ENCODE measurements around the gene PPP2R2B.

PPP2R2B gene

GRCh38 chr5:146878476-146879172 lies at the start of gene PPP2R2B:
PPP2R2B (minus strand) TSS chr5:146878757.
- H3K36me3 ChIP-seq (ENCODE audit: control insufficient read depth, insufficient read depth, low read length): no peaks in the 10 kb centered on the region
- no peaks in the 10 kb centered on the region for H3K9me3 ChIP-seq (ENCODE audit: control insufficient read depth, low read length)
- no peak within 1 kb of the TSS for H3K9ac ChIP-seq (ENCODE audit: low read length)
- peaks cover 24% of the 10 kb centered on the region for H3K27me3 ChIP-seq (ENCODE audit: control insufficient read depth, insufficient read depth, low read length)
- H3K4me3 ChIP-seq (ENCODE audit: low read length): no peak within 1 kb of the TSS
- H3K4me1 ChIP-seq (ENCODE audit: control insufficient read depth, insufficient read depth, low read length): peaks cover 4% of the 10 kb centered on the region

- no peaks in the 10 kb centered on the region for H3K4me1 ChIP-seq (ENCODE audit: control insufficient read depth, insufficient read depth, low read length)
- H3K9me3 ChIP-seq (ENCODE audit: control insufficient read depth, low read length): no peaks in the 10 kb centered on the region
- H3K4me3 ChIP-seq (ENCODE audit: low read length): no peak overlapping the region
- H3K27me3 ChIP-seq (ENCODE audit: control insufficient read depth, insufficient read depth, low read length): peaks cover 4% of the 10 kb centered on the region
- H3K9ac ChIP-seq (ENCODE audit: low read length): no peak overlapping the region
- no peaks in the 10 kb centered on the region for H3K36me3 ChIP-seq (ENCODE audit: control insufficient read depth, insufficient read depth, low read length)
Observed at GRCh38 chr5:146924132-146924531, 45.6 kb upstream of the PPP2R2B start.

- H3K27me3 ChIP-seq (ENCODE audit: control insufficient read depth, insufficient read depth, low read length): peaks cover 4% of the 10 kb centered on the region
Observed at GRCh38 chr5:146921225-146921624, 42.7 kb upstream of the PPP2R2B start.

GRCh38 chr5:146920351-146920881 lies 41.9 kb upstream of the PPP2R2B start:
- H3K36me3 ChIP-seq (ENCODE audit: control insufficient read depth, insufficient read depth, low read length): no peaks in the 10 kb centered on the region
- H3K9ac ChIP-seq (ENCODE audit: low read length): no peak overlapping the region
- H3K9me3 ChIP-seq (ENCODE audit: control insufficient read depth, low read length): no peaks in the 10 kb centered on the region
- H3K27me3 ChIP-seq (ENCODE audit: control insufficient read depth, insufficient read depth, low read length): peaks cover 4% of the 10 kb centered on the region
- no peaks in the 10 kb centered on the region for H3K4me1 ChIP-seq (ENCODE audit: control insufficient read depth, insufficient read depth, low read length)
- no peak overlapping the region for H3K4me3 ChIP-seq (ENCODE audit: low read length)

More at GRCh38 chr5:146921225-146921624, 42.7 kb upstream of the PPP2R2B start:
- Histone ChIP-seq H3K4me3 (ENCODE audit: low read length) (no peak overlapping the region), H3K36me3 (ENCODE audit: control insufficient read depth, insufficient read depth, low read length) (no peaks in the 10 kb centered on the region), H3K9ac (ENCODE audit: low read length) (no peak overlapping the region), H3K9me3 (ENCODE audit: control insufficient read depth, low read length) (no peaks in the 10 kb centered on the region), H3K4me1 (ENCODE audit: control insufficient read depth, insufficient read depth, low read length) (no peaks in the 10 kb centered on the region)

GRCh38 chr5:146919304-146919703 lies 40.7 kb upstream of the PPP2R2B start:
- Histone ChIP-seq H3K4me1 (ENCODE audit: control insufficient read depth, insufficient read depth, low read length) (no peaks in the 10 kb centered on the region), H3K27me3 (ENCODE audit: control insufficient read depth, insufficient read depth, low read length) (peaks cover 4% of the 10 kb centered on the region), H3K4me3 (ENCODE audit: low read length) (no peak overlapping the region), H3K9me3 (ENCODE audit: control insufficient read depth, low read length) (no peaks in the 10 kb centered on the region), H3K9ac (ENCODE audit: low read length) (no peak overlapping the region), H3K36me3 (ENCODE audit: control insufficient read depth, insufficient read depth, low read length) (no peaks in the 10 kb centered on the region)

GRCh38 chr5:146917931-146918330 lies 39.4 kb upstream of the PPP2R2B start:
- H3K4me1 ChIP-seq (ENCODE audit: control insufficient read depth, insufficient read depth, low read length): no peaks in the 10 kb centered on the region
- no peaks in the 10 kb centered on the region for H3K36me3 ChIP-seq (ENCODE audit: control insufficient read depth, insufficient read depth, low read length)
- H3K4me3 ChIP-seq (ENCODE audit: low read length): no peak overlapping the region
- no peaks in the 10 kb centered on the region for H3K9me3 ChIP-seq (ENCODE audit: control insufficient read depth, low read length)
- H3K27me3 ChIP-seq (ENCODE audit: control insufficient read depth, insufficient read depth, low read length): peaks cover 4% of the 10 kb centered on the region
- H3K9ac ChIP-seq (ENCODE audit: low read length): no peak overlapping the region

GRCh38 chr5:146912874-146913273 lies 34.3 kb upstream of the PPP2R2B start:
- Histone ChIP-seq H3K4me3 (ENCODE audit: low read length) (no peak overlapping the region), H3K9ac (ENCODE audit: low read length) (no peak overlapping the region), H3K4me1 (ENCODE audit: control insufficient read depth, insufficient read depth, low read length) (no peaks in the 10 kb centered on the region)

GRCh38 chr5:146910239-146910638 lies 31.7 kb upstream of the PPP2R2B start:
- Histone ChIP-seq H3K9ac (ENCODE audit: low read length) (no peak overlapping the region), H3K4me1 (ENCODE audit: control insufficient read depth, insufficient read depth, low read length) (no peaks in the 10 kb centered on the region), H3K9me3 (ENCODE audit: control insufficient read depth, low read length) (no peaks in the 10 kb centered on the region), H3K4me3 (ENCODE audit: low read length) (no peak overlapping the region), H3K27me3 (ENCODE audit: control insufficient read depth, insufficient read depth, low read length) (no peaks in the 10 kb centered on the region), H3K36me3 (ENCODE audit: control insufficient read depth, insufficient read depth, low read length) (no peaks in the 10 kb centered on the region)

More at GRCh38 chr5:146912874-146913273, 34.3 kb upstream of the PPP2R2B start:
- Histone ChIP-seq H3K36me3 (ENCODE audit: control insufficient read depth, insufficient read depth, low read length) (no peaks in the 10 kb centered on the region), H3K9me3 (ENCODE audit: control insufficient read depth, low read length) (no peaks in the 10 kb centered on the region), H3K27me3 (ENCODE audit: control insufficient read depth, insufficient read depth, low read length) (no peaks in the 10 kb centered on the region)

GRCh38 chr5:146909255-146910068 lies 30.9 kb upstream of the PPP2R2B start:
- Histone ChIP-seq H3K27me3 (ENCODE audit: control insufficient read depth, insufficient read depth, low read length) (no peaks in the 10 kb centered on the region), H3K36me3 (ENCODE audit: control insufficient read depth, insufficient read depth, low read length) (no peaks in the 10 kb centered on the region), H3K4me3 (ENCODE audit: low read length) (no peak overlapping the region), H3K4me1 (ENCODE audit: control insufficient read depth, insufficient read depth, low read length) (no peaks in the 10 kb centered on the region), H3K9me3 (ENCODE audit: control insufficient read depth, low read length) (no peaks in the 10 kb centered on the region), H3K9ac (ENCODE audit: low read length) (no peak overlapping the region)

GRCh38 chr5:146906803-146907202 lies 28.2 kb upstream of the PPP2R2B start:
- no peak overlapping the region for H3K9ac ChIP-seq (ENCODE audit: low read length)
- H3K9me3 ChIP-seq (ENCODE audit: control insufficient read depth, low read length): no peaks in the 10 kb centered on the region
- H3K4me3 ChIP-seq (ENCODE audit: low read length): no peak overlapping the region
- H3K36me3 ChIP-seq (ENCODE audit: control insufficient read depth, insufficient read depth, low read length): no peaks in the 10 kb centered on the region
- no peaks in the 10 kb centered on the region for H3K27me3 ChIP-seq (ENCODE audit: control insufficient read depth, insufficient read depth, low read length)
- H3K4me1 ChIP-seq (ENCODE audit: control insufficient read depth, insufficient read depth, low read length): no peaks in the 10 kb centered on the region

- Histone ChIP-seq H3K9me3 (ENCODE audit: control insufficient read depth, low read length) (no peaks in the 10 kb centered on the region), H3K4me3 (ENCODE audit: low read length) (no peak overlapping the region), H3K9ac (ENCODE audit: low read length) (no peak overlapping the region), H3K4me1 (ENCODE audit: control insufficient read depth, insufficient read depth, low read length) (no peaks in the 10 kb centered on the region), H3K27me3 (ENCODE audit: control insufficient read depth, insufficient read depth, low read length) (no peaks in the 10 kb centered on the region), H3K36me3 (ENCODE audit: control insufficient read depth, insufficient read depth, low read length) (no peaks in the 10 kb centered on the region)
Observed at GRCh38 chr5:146904890-146905289, 26.3 kb upstream of the PPP2R2B start.

- no peak overlapping the region for H3K9ac ChIP-seq (ENCODE audit: low read length)
- no peak overlapping the region for H3K4me3 ChIP-seq (ENCODE audit: low read length)
- no peaks in the 10 kb centered on the region for H3K9me3 ChIP-seq (ENCODE audit: control insufficient read depth, low read length)
- no peaks in the 10 kb centered on the region for H3K4me1 ChIP-seq (ENCODE audit: control insufficient read depth, insufficient read depth, low read length)
- no peaks in the 10 kb centered on the region for H3K36me3 ChIP-seq (ENCODE audit: control insufficient read depth, insufficient read depth, low read length)
- H3K27me3 ChIP-seq (ENCODE audit: control insufficient read depth, insufficient read depth, low read length): no peaks in the 10 kb centered on the region
Observed at GRCh38 chr5:146903789-146904188, 25.2 kb upstream of the PPP2R2B start.

Measured in mucosa of stomach (tissue), 1 donor.